Astrocyte (in vitro differentiated cells and primary cell): ENCODE data around the gene TRIM14. TPM values are rescaled to one million over a fixed set of nuclear protein-coding genes. Genes with fewer than 3 reads are reported as not detected.

Experiments
- DNase-seq: peaks from one replicate; pipeline ENCODE4 v3.0.0-alpha.2; 2010; ENCODE audit warnings: low read depth
- FAIRE-seq: peaks from 2 replicates; lab custom pipeline; 2011; peaks lifted over from hg19 to GRCh38; lab: Jason Lieb, UNC
- H2AFZ ChIP-seq: 2 replicates; pipeline ENCODE4 v1.6.0; 2012; ENCODE audit warnings: low read depth, low read length, inconsistent platforms
- H3K27ac ChIP-seq: 2 replicates; pipeline ENCODE4 v1.5.1; 2011; ENCODE audit warnings: low read depth, low read length, inconsistent platforms
- H3K27me3 ChIP-seq: 2 replicates; pipeline ENCODE4 v1.6.0; 2011; ENCODE audit warnings: low read length, inconsistent platforms; ENCODE audit not compliant: insufficient read depth
- H3K36me3 ChIP-seq: 2 replicates; pipeline ENCODE4 v1.5.1; 2011; ENCODE audit warnings: low read length, inconsistent platforms; ENCODE audit not compliant: insufficient read depth
- H3K4me1 ChIP-seq: 2 replicates; pipeline ENCODE4 v1.5.1; 2011; ENCODE audit warnings: low read length, inconsistent platforms; ENCODE audit not compliant: insufficient read depth
- H3K4me2 ChIP-seq: 2 replicates; pipeline ENCODE4 v1.6.0; 2012; ENCODE audit warnings: low read length, inconsistent platforms
- H3K4me3 ChIP-seq: 2 replicates; pipeline ENCODE4 v1.5.1; 2011; ENCODE audit warnings: low read depth, mild to moderate bottlenecking, low read length, inconsistent platforms; ENCODE audit not compliant: insufficient read depth
- H3K79me2 ChIP-seq: 2 replicates; pipeline ENCODE4 v1.6.0; 2012; ENCODE audit warnings: mild to moderate bottlenecking, low read length, inconsistent platforms; ENCODE audit not compliant: insufficient read depth
- H3K9ac ChIP-seq: 2 replicates; pipeline ENCODE4 v1.6.0; 2012; ENCODE audit warnings: mild to moderate bottlenecking, low read length, inconsistent platforms
- H3K9me3 ChIP-seq: 2 replicates; pipeline ENCODE4 v1.5.1; 2012; ENCODE audit warnings: low read depth, mild to moderate bottlenecking, low read length, inconsistent platforms; ENCODE audit not compliant: insufficient read depth
- H4K20me1 ChIP-seq: 2 replicates; pipeline ENCODE4 v1.6.0; 2012; ENCODE audit warnings: low read length, inconsistent platforms; ENCODE audit not compliant: insufficient read depth
- H3K27ac Mint-ChIP-seq: one replicate; pipeline ENCODE4 v1.8.0; 2021; ENCODE audit warnings: mild to moderate bottlenecking, mixed read lengths; ENCODE audit not compliant: unreplicated experiment
- H3K27me3 Mint-ChIP-seq: one replicate; pipeline ENCODE4 v1.8.0; 2021; ENCODE audit warnings: low read depth, mixed read lengths; ENCODE audit not compliant: unreplicated experiment
- H3K36me3 Mint-ChIP-seq: one replicate; pipeline ENCODE4 v1.8.0; 2021; ENCODE audit warnings: low read depth, mixed read lengths; ENCODE audit not compliant: unreplicated experiment
- H3K4me1 Mint-ChIP-seq: one replicate; pipeline ENCODE4 v1.8.0; 2021; ENCODE audit warnings: low read depth, mixed read lengths; ENCODE audit not compliant: unreplicated experiment
- H3K4me3 Mint-ChIP-seq: one replicate; pipeline ENCODE4 v1.8.0; 2021; ENCODE audit warnings: mild to moderate bottlenecking, moderate library complexity, mixed read lengths; ENCODE audit not compliant: unreplicated experiment
- H3K9me3 Mint-ChIP-seq: one replicate; pipeline ENCODE4 v1.8.0; 2021; ENCODE audit warnings: mild to moderate bottlenecking, mixed read lengths; ENCODE audit not compliant: unreplicated experiment
- CTCF ChIP-seq: IDR thresholded peaks from 2 replicates; pipeline ENCODE4 v1.5.1; 2011; ENCODE audit warnings: low read depth, mild to moderate bottlenecking, inconsistent platforms, low read length, moderate library complexity; ENCODE audit not compliant: insufficient read depth
- EZH2 ChIP-seq: IDR thresholded peaks from 2 replicates; pipeline ENCODE4 v1.6.1; 2012; ENCODE audit warnings: mild to moderate bottlenecking, low read length, inconsistent platforms; ENCODE audit not compliant: insufficient read depth
- total RNA-seq: library from RNA; stranded (reverse); gene quantifications from 2 replicates; pipeline ENCODE4 v1.2.1, GENCODE V29; 2021

The TRIM14 gene
- total RNA-seq, 1 donor from 2014 or later = 34.1 TPM

- Histone ChIP-seq H3K4me2 (no peak overlapping the region), H3K27me3 (no peaks in the 10 kb centered on the region), H3K4me3 (no peak overlapping the region), H3K36me3 (no peaks in the 10 kb centered on the region), H3K9ac (no peak overlapping the region), H3K4me1 (no peaks in the 10 kb centered on the region), H4K20me1 (no peaks in the 10 kb centered on the region), H3K27ac (no peak overlapping the region), H3K79me2 (no peaks in the 10 kb centered on the region), H2AFZ (no peak overlapping the region), H3K9me3 (no peaks in the 10 kb centered on the region)
- DNase-seq (no peak), FAIRE-seq (no peak)
- TF ChIP-seq EZH2 (no peak), CTCF (no peak)
- Mint-ChIP-seq H3K36me3 (no peaks in the 10 kb centered on the region), H3K4me1 (no peaks in the 10 kb centered on the region), H3K27me3 (peaks cover 10% of the 10 kb centered on the region), H3K4me3 (no peak overlapping the region), H3K9me3 (no peaks in the 10 kb centered on the region), H3K27ac (no peak overlapping the region)
Measured at GRCh38 chr9:98050351-98050750, 68.7 kb downstream of the TRIM14 start.

GRCh38 chr9:98049288-98050072 lies 69.5 kb downstream of the TRIM14 start:
- H3K27ac ChIP-seq = no peak overlapping the region
- H3K36me3 ChIP-seq = no peaks in the 10 kb centered on the region
- Mint-ChIP-seq H3K36me3 (no peaks in the 10 kb centered on the region), H3K27ac (no peak overlapping the region), H3K27me3 (peaks cover 12% of the 10 kb centered on the region), H3K4me1 (no peaks in the 10 kb centered on the region), H3K4me3 (no peak overlapping the region), H3K9me3 (no peaks in the 10 kb centered on the region)
- DNase-seq (no peak), FAIRE-seq (no peak)
- H3K9me3 ChIP-seq = no peaks in the 10 kb centered on the region
- no peaks in the 10 kb centered on the region for H3K27me3 ChIP-seq
- TF ChIP-seq CTCF = no peak
- no peak for TF ChIP-seq EZH2
- no peaks in the 10 kb centered on the region for H4K20me1 ChIP-seq
- no peaks in the 10 kb centered on the region for H3K79me2 ChIP-seq
- no peak overlapping the region for H3K4me3 ChIP-seq
- H3K4me1 ChIP-seq = no peaks in the 10 kb centered on the region
- no peak overlapping the region for H3K4me2 ChIP-seq
- no peak overlapping the region for H2AFZ ChIP-seq
- H3K9ac ChIP-seq = no peak overlapping the region

GRCh38 chr9:98047002-98047401 lies 72.0 kb downstream of the TRIM14 start:
- TF ChIP-seq CTCF (no peak), EZH2 (no peak)
- Mint-ChIP-seq H3K27me3 (peaks cover 9% of the 10 kb centered on the region), H3K4me1 (no peaks in the 10 kb centered on the region), H3K36me3 (no peaks in the 10 kb centered on the region), H3K4me3 (no peak overlapping the region), H3K27ac (no peak overlapping the region), H3K9me3 (no peaks in the 10 kb centered on the region)
- Histone ChIP-seq H3K4me2 (no peak overlapping the region), H3K4me3 (no peak overlapping the region), H3K36me3 (no peaks in the 10 kb centered on the region), H4K20me1 (no peaks in the 10 kb centered on the region), H3K27ac (no peak overlapping the region), H3K79me2 (no peaks in the 10 kb centered on the region), H3K9ac (no peak overlapping the region), H3K27me3 (no peaks in the 10 kb centered on the region), H2AFZ (no peak overlapping the region), H3K9me3 (no peaks in the 10 kb centered on the region), H3K4me1 (no peaks in the 10 kb centered on the region)
- no peak for DNase-seq
- FAIRE-seq = no peak
